PC-3 (cell line): Measurements from ENCODE around the gene PRRX1. TPM values are rescaled to one million over a fixed set of nuclear protein-coding genes. Genes with fewer than 3 reads are reported as not detected.

Source experiments
- ATAC-seq: fragments of 200-7000 bp; cut with Tn5 transposase; 2 replicates; pipeline ENCODE4 v1.9.1; 2020; ENCODE audit warnings: mild to moderate bottlenecking, moderate library complexity
- BruUV-seq: library from RNA; stranded (reverse); fragments of 400-500 nt; replicated peaks from 2 replicates; lab custom pipeline; 2021; lab: Mats Ljungman, UMichigan
- CTCF ChIA-PET: fragments of 300-600 bp; sonication (Branson Sonifier 250); formaldehyde crosslinking; loops from one replicate; lab custom pipeline; 2022; ENCODE audit warnings: antibody characterized with exemption; lab: Charles Lee
- POLR2A ChIA-PET: fragments of 300-600 bp; sonication (Branson Sonifier 250); formaldehyde crosslinking; loops from one replicate; lab custom pipeline; 2022; ENCODE audit warnings: antibody characterized with exemption; ENCODE audit not compliant: unreplicated experiment; lab: Charles Lee
- DNase-seq: peaks from one replicate; pipeline ENCODE4 v3.0.0-alpha.2; 2015
- H2AFZ ChIP-seq: fragments of 300-600 bp; sonication (generic); 2 replicates; pipeline ENCODE4 v1.6.0; 2016; ENCODE audit warnings: antibody characterized with exemption, low read length
- H3F3A ChIP-seq: fragments of 300-600 bp; sonication (generic); one replicate; pipeline ENCODE4 v1.6.0; 2017; ENCODE audit warnings: antibody characterized with exemption, low read length, control low read depth, mild to moderate bottlenecking; ENCODE audit not compliant: unreplicated experiment
- H3K27ac ChIP-seq: fragments of 300-600 bp; sonication (generic); 2 replicates; pipeline ENCODE4 v1.5.1; 2016; ENCODE audit warnings: mild to moderate bottlenecking, low read length
- H3K27me3 ChIP-seq: fragments of 300-600 bp; sonication (generic); 2 replicates; pipeline ENCODE4 v1.6.1; 2016; ENCODE audit warnings: low read length, mixed read lengths
- H3K36me3 ChIP-seq: fragments of 300-600 bp; sonication (generic); 2 replicates; pipeline ENCODE4 v1.6.1; 2016; ENCODE audit warnings: low read depth, mixed run types, low read length, mixed read lengths
- H3K4me1 ChIP-seq: fragments of 300-600 bp; sonication (generic); 2 replicates; pipeline ENCODE4 v1.5.1; 2016; ENCODE audit warnings: low read length; ENCODE audit not compliant: insufficient read depth
- H3K4me2 ChIP-seq: fragments of 300-600 bp; sonication (generic); 2 replicates; pipeline ENCODE4 v1.6.0; 2016; ENCODE audit warnings: low read length
- H3K4me3 ChIP-seq: fragments of 300-600 bp; sonication (generic); 2 replicates; pipeline ENCODE4 v1.5.1; 2016; ENCODE audit warnings: mild to moderate bottlenecking, low read length, mixed read lengths
- H3K79me2 ChIP-seq: fragments of 300-600 bp; sonication (generic); 2 replicates; pipeline ENCODE4 v1.6.1; 2017; ENCODE audit warnings: low read length, mixed read lengths
- H3K9ac ChIP-seq: fragments of 300-600 bp; sonication (generic); 2 replicates; pipeline ENCODE4 v1.6.0; 2016; ENCODE audit warnings: mild to moderate bottlenecking, low read length
- H3K9me2 ChIP-seq: fragments of 300-600 bp; sonication (generic); replicated peaks from 2 replicates; pipeline ENCODE4 v1.6.1; 2016; ENCODE audit warnings: mixed run types, low read length, mixed read lengths
- H3K9me3 ChIP-seq: fragments of 300-600 bp; sonication (generic); 2 replicates; pipeline ENCODE4 v1.6.1; 2016; ENCODE audit warnings: low read length, mixed read lengths
- H4K20me1 ChIP-seq: fragments of 300-600 bp; sonication (generic); 2 replicates; pipeline ENCODE4 v1.6.1; 2016; ENCODE audit warnings: low read length, mixed read lengths
- CTCF ChIP-seq: fragments of 300-600 bp; sonication (generic); conservative IDR thresholded peaks from 2 replicates; pipeline ENCODE4 v1.5.1; 2017; ENCODE audit warnings: antibody characterized with exemption, low read depth, mild to moderate bottlenecking, low read length
- EZH2 ChIP-seq: fragments of 300-600 bp; sonication (generic); IDR thresholded peaks from one replicate; pipeline ENCODE4 v1.6.1; 2017; ENCODE audit warnings: antibody characterized with exemption, mild to moderate bottlenecking, low read length; ENCODE audit not compliant: unreplicated experiment
- EZH2phosphoT487 ChIP-seq: fragments of 300-600 bp; sonication (generic); IDR thresholded peaks from 2 replicates; pipeline ENCODE4 v1.6.1; 2018; ENCODE audit warnings: mild to moderate bottlenecking, antibody characterized with exemption, low read length, borderline replicate concordance
- intact Hi-C: fragments of 100-400 bp; cut with micrococcal nuclease; formaldehyde crosslinking; loops from 2 replicates; pipeline ENCODE4 v1.9.0; 2023
- total RNA-seq: library from RNA; depleted of rRNA; stranded (reverse); fragments of >200 nt; gene quantifications from 2 replicates; pipeline ENCODE4 v1.2.3, GENCODE V29; 2014

The PRRX1 gene
- total RNA-seq, 1 experiment from 2014 or later = not detected

- CTCF ChIA-PET = no interaction called here
Observed at GRCh38 chr1:170694172-170694926, 30.4 kb downstream of the PRRX1 start.

GRCh38 chr1:170695955-170696590, 32.1 kb downstream of the PRRX1 start:
- Histone ChIP-seq H3F3A (no peaks in the 10 kb centered on the region), H3K4me2 (no peak overlapping the region), H3K4me1 (no peaks in the 10 kb centered on the region), H4K20me1 (no peaks in the 10 kb centered on the region), H3K9me2 (no peaks in the 10 kb centered on the region), H3K9ac (no peak overlapping the region), H3K27me3 (no peaks in the 10 kb centered on the region), H2AFZ (no peak overlapping the region), H3K79me2 (no peaks in the 10 kb centered on the region), H3K9me3 (no peaks in the 10 kb centered on the region), H3K4me3 (no peak overlapping the region), H3K27ac (no peak overlapping the region), H3K36me3 (no peaks in the 10 kb centered on the region)
- intact Hi-C loops = no loop called here
- ChIA-PET POLR2A (no interaction called here), CTCF (no interaction called here)
- no peak for ATAC-seq
- no peak for TF ChIP-seq EZH2phosphoT487
- no peak for TF ChIP-seq EZH2
- no peak for TF ChIP-seq CTCF
- DNase-seq = no peak
- BruUV-seq = no TSS peak

More at GRCh38 chr1:170694172-170694926, 30.4 kb downstream of the PRRX1 start:
- POLR2A ChIA-PET = no interaction called here
- H3F3A ChIP-seq = no peaks in the 10 kb centered on the region
- no peak overlapping the region for H3K27ac ChIP-seq
- H3K4me2 ChIP-seq = no peak overlapping the region
- H3K9ac ChIP-seq = no peak overlapping the region
- DNase-seq (no peak), ATAC-seq (no peak)
- H4K20me1 ChIP-seq = no peaks in the 10 kb centered on the region
- H3K36me3 ChIP-seq = no peaks in the 10 kb centered on the region
- H3K4me3 ChIP-seq = no peak overlapping the region
- BruUV-seq = no TSS peak
- no peaks in the 10 kb centered on the region for H3K27me3 ChIP-seq
- H3K4me1 ChIP-seq = no peaks in the 10 kb centered on the region
- H3K79me2 ChIP-seq = no peaks in the 10 kb centered on the region
- no peaks in the 10 kb centered on the region for H3K9me3 ChIP-seq
- TF ChIP-seq CTCF (no peak), EZH2phosphoT487 (no peak), EZH2 (no peak)
- intact Hi-C loops = no loop called here
- H2AFZ ChIP-seq = no peak overlapping the region
- H3K9me2 ChIP-seq = no peaks in the 10 kb centered on the region
